UCSD-AML1 (cell line): ENCODE results near the gene CETP.
A peak's percentile ranks its signal among the peaks of the same experiment; 100 is the strongest.
"Not testable (repeated sequence)": the region's sequence is repeated elsewhere in the genome, so short reads cannot be mapped to it uniquely, and the experiment has no call there.

Experiments used
- DNase-seq: peaks from one replicate; lab custom pipeline; 2025; ENCODE audit not compliant: unreplicated experiment; lab: John Stamatoyannopoulos, UW

The CETP gene

DNA sequence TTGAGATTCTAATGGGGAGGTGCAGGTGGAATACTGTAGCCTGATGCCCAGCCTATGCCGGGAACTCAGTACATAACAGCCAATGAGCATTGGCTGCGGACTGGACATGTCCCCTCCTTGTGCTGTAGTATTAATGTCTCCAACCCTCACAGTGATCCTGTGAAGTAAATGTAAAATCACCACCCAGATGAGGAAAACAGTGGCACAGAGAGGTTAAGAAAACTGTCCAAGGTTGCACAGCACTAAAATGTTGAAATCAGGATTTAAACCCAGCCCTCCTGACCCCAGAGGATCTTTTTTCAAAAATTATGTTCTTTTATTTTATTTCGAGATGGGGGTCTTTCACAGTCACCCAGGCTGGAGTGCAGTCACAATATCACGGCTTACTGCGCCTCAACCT is 35.5 kb downstream of the CETP start:
- no peak for DNase-seq

DNA sequence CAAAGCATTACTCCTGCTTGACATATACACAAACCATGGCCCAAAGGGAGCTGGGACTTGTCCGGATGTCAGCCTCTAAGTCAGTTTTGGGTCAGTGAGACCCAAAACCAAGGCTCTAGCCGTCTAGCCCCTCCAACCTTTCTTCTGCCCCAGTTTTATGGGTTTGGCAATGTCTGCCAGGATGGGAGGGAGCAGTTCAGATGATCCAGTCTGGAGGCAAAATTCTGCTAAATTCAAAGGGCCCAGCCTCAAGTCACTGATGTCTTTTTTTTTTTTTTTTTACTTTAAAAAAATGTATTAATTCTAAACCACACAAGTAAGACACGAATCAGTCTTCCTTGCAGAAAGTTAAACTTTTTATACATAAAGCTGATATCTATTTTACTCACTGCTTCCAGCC is 36.2 kb downstream of the CETP start:
- no peak for DNase-seq

DNA sequence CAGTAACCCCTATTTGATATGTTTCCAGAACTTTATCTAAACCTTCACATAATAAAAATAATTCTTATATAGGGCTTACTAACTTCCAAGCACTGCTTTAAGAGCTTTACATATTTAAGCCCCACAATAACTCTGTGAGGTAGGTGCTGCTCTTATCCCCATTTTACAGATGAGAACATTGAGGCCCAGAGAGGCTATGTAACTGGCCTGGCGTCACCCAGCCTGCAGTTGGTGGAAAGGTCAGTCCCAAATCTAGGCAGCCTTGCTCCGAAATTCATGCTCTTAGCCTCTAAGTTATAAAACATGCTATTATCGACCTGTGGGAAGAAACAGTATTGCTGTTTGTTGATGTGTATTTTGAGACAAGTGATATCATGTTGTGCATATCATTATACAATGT is 36.6 kb downstream of the CETP start:
- DNase-seq, result no peak

- no peak for DNase-seq
These were observed 37.1 kb downstream of the CETP start for GRCh38 chr16:56998861-56999260.

- no peak for DNase-seq
These were observed 37.9 kb downstream of the CETP start for GRCh38 chr16:56999409-57000270.

DNA sequence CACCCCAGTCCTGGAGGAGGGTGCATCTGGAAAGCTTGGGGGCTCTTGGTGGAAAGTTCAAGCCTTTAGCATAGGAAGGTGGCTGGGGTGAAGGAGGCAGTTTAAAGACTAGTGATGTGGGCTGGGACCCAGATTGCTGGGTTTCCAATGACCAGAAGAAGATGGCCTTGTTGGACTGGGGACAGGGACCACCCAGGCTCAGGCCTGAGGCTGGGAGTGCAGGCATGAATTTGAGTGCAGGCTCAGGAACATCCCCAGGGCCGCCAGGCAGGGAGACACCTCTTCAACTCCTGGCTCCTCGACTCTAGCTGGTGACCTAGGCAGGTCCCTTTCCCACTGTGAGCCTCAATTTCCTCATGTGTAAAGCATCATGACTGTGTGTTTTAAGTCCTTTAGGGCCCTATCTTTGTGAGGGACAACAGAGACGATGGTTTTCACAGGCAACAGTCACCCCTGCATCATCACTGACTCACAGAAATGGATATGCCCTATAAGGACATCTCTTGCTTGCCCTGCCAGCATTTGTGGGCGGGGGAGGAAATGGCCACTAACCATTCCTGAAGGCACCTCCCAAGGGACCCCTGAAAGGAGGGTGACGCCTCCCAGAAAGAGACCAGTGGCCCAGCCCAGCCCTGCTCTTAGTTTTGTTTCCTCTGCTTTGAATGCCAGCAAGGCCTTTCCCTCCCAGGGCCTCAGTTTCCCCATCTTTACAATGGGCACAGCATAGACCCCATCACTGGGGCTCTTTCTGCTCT is 38.7 kb downstream of the CETP start:
- peak; percentile 52 for DNase-seq

GRCh38 chr16:57001026-57001679 is 39.4 kb downstream of the CETP start:
- DNase-seq, result peak; percentile 38

- no peak for DNase-seq
These were observed 42.0 kb downstream of the CETP start for GRCh38 chr16:57003439-57004386.

- no peak for DNase-seq
These were observed 42.9 kb downstream of the CETP start for GRCh38 chr16:57004387-57005250.

GRCh38 chr16:57005597-57005996 is 43.8 kb downstream of the CETP start:
- DNase-seq, result not testable (repeated sequence)

GRCh38 chr16:57007050-57007449 is 45.3 kb downstream of the CETP start:
- no peak for DNase-seq

GRCh38 chr16:57007530-57007929 is 45.8 kb downstream of the CETP start:
- no peak for DNase-seq

- no peak for DNase-seq
These were observed 46.7 kb downstream of the CETP start for GRCh38 chr16:57008440-57008839.

DNA sequence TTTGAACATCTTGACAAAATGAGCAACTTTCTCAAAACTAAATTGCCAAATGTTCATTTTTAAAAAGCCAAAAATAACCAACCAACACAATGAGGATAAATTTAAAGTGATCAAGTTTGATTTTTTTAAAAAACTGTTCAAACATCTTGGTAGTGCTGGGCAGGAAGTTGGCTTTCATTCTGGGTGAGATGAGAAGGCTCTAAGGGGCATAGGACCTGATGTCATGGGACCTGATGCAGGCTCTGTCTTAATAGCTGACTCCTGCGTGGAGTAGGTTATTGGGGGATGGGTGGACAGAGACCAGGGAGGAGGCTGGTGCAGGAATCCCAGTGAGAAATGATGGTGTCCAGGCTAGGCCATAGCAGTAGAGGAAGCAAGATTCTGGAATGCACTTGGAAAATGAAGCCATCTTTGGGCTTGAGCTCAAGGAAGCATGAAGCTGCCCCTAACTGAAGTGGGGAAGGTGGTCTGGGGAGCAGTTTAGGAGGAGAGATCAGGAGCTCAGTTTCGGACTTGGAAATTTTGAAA is 48.0 kb downstream of the CETP start:
- DNase-seq, result no peak

- DNase-seq, result no peak
These were observed 50.6 kb downstream of the CETP start for GRCh38 chr16:57012353-57012752.

DNA sequence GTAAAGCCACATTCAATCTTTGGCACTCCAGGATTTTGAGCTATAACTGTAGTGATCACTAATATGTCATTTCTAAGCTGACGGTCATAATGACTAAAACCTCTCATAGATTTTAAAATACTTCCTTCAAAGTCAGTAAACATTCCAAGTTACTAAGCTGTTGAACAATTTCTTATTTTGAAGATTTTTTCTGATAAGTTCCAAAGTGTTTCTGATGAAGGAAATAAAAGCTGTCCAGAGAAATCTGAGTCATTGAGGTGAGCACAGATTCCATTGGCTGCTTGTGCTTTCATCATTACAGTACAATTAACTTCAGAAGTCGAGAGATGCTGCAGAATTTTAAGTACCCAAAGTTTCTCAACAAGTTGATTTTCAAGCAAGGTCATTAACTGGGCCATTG is 51.5 kb downstream of the CETP start:
- DNase-seq, result no peak

- DNase-seq, result no peak
These were observed 52.2 kb downstream of the CETP start for GRCh38 chr16:57013902-57014301.

- no peak for DNase-seq
These were observed 54.6 kb downstream of the CETP start for GRCh38 chr16:57016301-57016700.

DNA sequence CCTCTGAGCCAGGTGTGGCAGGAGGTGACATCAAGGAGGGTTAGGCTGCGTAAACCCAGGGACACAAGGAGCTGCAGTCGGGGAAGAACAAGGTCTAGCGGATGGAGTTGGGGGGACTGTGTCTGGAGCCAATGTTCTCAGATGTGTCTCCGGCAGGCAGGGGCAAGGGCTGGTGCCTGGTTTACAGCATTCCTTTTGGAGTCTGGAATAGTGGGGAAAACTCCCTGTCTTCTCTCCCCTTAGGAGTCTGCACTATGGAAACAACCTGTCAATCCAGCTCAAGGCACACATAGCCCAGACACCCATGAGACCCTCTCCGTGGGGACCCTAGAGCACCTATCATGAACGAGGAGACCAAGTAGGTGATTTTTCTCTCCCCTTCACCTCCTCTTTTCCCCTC is 55.1 kb downstream of the CETP start:
- DNase-seq, result no peak

GRCh38 chr16:57017251-57017650 is 55.5 kb downstream of the CETP start:
- DNase-seq, result no peak
